ENCODE measurements around the gene OTOL1. TPM values are rescaled to one million over a fixed set of nuclear protein-coding genes. Genes with fewer than 3 reads are reported as not detected.

OTOL1 gene
- total RNA-seq, 1 donor from 2014 or later, result not detected

GRCh38 chr3:161523916-161524315 lies 27.3 kb downstream of the OTOL1 start:
- no peak for ATAC-seq
- intact Hi-C loops (cut with DNase I), result no loop called here

GRCh38 chr3:161531930-161532329 lies 35.3 kb downstream of the OTOL1 start:
- ATAC-seq, result no peak
- intact Hi-C loops (cut with DNase I), result no loop called here
- DNase-seq (ENCODE audit: low spot score), result no peak

More at GRCh38 chr3:161523916-161524315, 27.3 kb downstream of the OTOL1 start:
- DNase-seq (ENCODE audit: low spot score), result no peak

- ATAC-seq, result no peak
- intact Hi-C loops (cut with DNase I), result no loop called here
- DNase-seq (ENCODE audit: low spot score), result no peak
Measured at GRCh38 chr3:161540594-161540993, 44.0 kb downstream of the OTOL1 start.

- DNase-seq (ENCODE audit: low spot score) (no peak), ATAC-seq (no peak)
- intact Hi-C loops (cut with DNase I), result no loop called here
Measured at GRCh38 chr3:161545824-161546223, 49.2 kb downstream of the OTOL1 start.

- ATAC-seq (no peak), DNase-seq (ENCODE audit: low spot score) (no peak)
- intact Hi-C loops (cut with DNase I), result no loop called here
Measured at GRCh38 chr3:161548301-161548700, 51.7 kb downstream of the OTOL1 start.

GRCh38 chr3:161549261-161549660 lies 52.7 kb downstream of the OTOL1 start:
- DNase-seq (ENCODE audit: low spot score) (no peak), ATAC-seq (no peak)
- intact Hi-C loops (cut with DNase I), result no loop called here

GRCh38 chr3:161550491-161551195 lies 54.0 kb downstream of the OTOL1 start:
- intact Hi-C loops (cut with DNase I), result no loop called here
- no peak for ATAC-seq
- no peak for DNase-seq (ENCODE audit: low spot score)

- intact Hi-C loops (cut with DNase I), result no loop called here
- ATAC-seq (no peak), DNase-seq (ENCODE audit: low spot score) (no peak)
Measured at GRCh38 chr3:161551697-161552096, 55.1 kb downstream of the OTOL1 start.

GRCh38 chr3:161552984-161553560 lies 56.5 kb downstream of the OTOL1 start:
- intact Hi-C loops (cut with DNase I), result no loop called here
- no peak for DNase-seq (ENCODE audit: low spot score)
- ATAC-seq, result no peak

Other genes starting within 250 kb of the OTOL1 start
- 0.40 TPM for gene SPTSSB, start 125.3 kb upstream of the OTOL1 start, total RNA-seq

Measured in sciatic nerve (tissue), 2 donors.